ENCODE measurements around the gene AATF.

The AATF gene

GRCh38 chr17:36977568-36977967 is 28.8 kb downstream of the AATF start:
- in situ Hi-C loops (cut with MboI; ENCODE audit: low sequenced_read_pairs), result no loop called here

- in situ Hi-C loops (cut with MboI; ENCODE audit: low sequenced_read_pairs), result no loop called here
Observed at GRCh38 chr17:36978810-36979564, 30.2 kb downstream of the AATF start.

- in situ Hi-C loops (cut with MboI; ENCODE audit: low sequenced_read_pairs), result no loop called here
Observed at GRCh38 chr17:36979565-36979941, 30.8 kb downstream of the AATF start.

- in situ Hi-C loops (cut with MboI; ENCODE audit: low sequenced_read_pairs), result no loop called here
Observed at GRCh38 chr17:36980280-36980761, 31.6 kb downstream of the AATF start.

GRCh38 chr17:36983618-36984017 is 34.9 kb downstream of the AATF start:
- in situ Hi-C loops (cut with MboI; ENCODE audit: low sequenced_read_pairs), result no loop called here

- in situ Hi-C loops (cut with MboI; ENCODE audit: low sequenced_read_pairs), result no loop called here
Observed at GRCh38 chr17:36989173-36989572, 40.4 kb downstream of the AATF start.

GRCh38 chr17:36992701-36993100 is 43.9 kb downstream of the AATF start:
- in situ Hi-C loops (cut with MboI; ENCODE audit: low sequenced_read_pairs), result no loop called here

- in situ Hi-C loops (cut with MboI; ENCODE audit: low sequenced_read_pairs), result no loop called here
Observed at GRCh38 chr17:36993227-36993626, 44.5 kb downstream of the AATF start.

- in situ Hi-C loops (cut with MboI; ENCODE audit: low sequenced_read_pairs), result no loop called here
Observed at GRCh38 chr17:36994438-36994837, 45.7 kb downstream of the AATF start.

- in situ Hi-C loops (cut with MboI; ENCODE audit: low sequenced_read_pairs), result no loop called here
Observed at GRCh38 chr17:36999471-36999870, 50.7 kb downstream of the AATF start.

- in situ Hi-C loops (cut with MboI; ENCODE audit: low sequenced_read_pairs), result no loop called here
Observed at GRCh38 chr17:37016780-37017179, 68.0 kb downstream of the AATF start.

- in situ Hi-C loops (cut with MboI; ENCODE audit: low sequenced_read_pairs), result no loop called here
Observed at GRCh38 chr17:37017404-37017803, 68.7 kb downstream of the AATF start.

GRCh38 chr17:37019117-37019740 is 70.5 kb downstream of the AATF start:
- in situ Hi-C loops (cut with MboI; ENCODE audit: low sequenced_read_pairs), result no loop called here

GRCh38 chr17:37019741-37020129 is 71.0 kb downstream of the AATF start:
- in situ Hi-C loops (cut with MboI; ENCODE audit: low sequenced_read_pairs), result no loop called here

GRCh38 chr17:37024181-37024637 is 75.5 kb downstream of the AATF start:
- in situ Hi-C loops (cut with MboI; ENCODE audit: low sequenced_read_pairs), result no loop called here

- in situ Hi-C loops (cut with MboI; ENCODE audit: low sequenced_read_pairs), result no loop called here
Observed at GRCh38 chr17:37025238-37025637, 76.5 kb downstream of the AATF start.

- in situ Hi-C loops (cut with MboI; ENCODE audit: low sequenced_read_pairs), result no loop called here
Observed at GRCh38 chr17:37025847-37026530, 77.2 kb downstream of the AATF start.

- in situ Hi-C loops (cut with MboI; ENCODE audit: low sequenced_read_pairs), result no loop called here
Observed at GRCh38 chr17:37026531-37026869, 77.7 kb downstream of the AATF start.

- in situ Hi-C loops (cut with MboI; ENCODE audit: low sequenced_read_pairs), result no loop called here
Observed at GRCh38 chr17:37028040-37028439, 79.3 kb downstream of the AATF start.

- in situ Hi-C loops (cut with MboI; ENCODE audit: low sequenced_read_pairs), result no loop called here
Observed at GRCh38 chr17:37031493-37032083, 82.8 kb downstream of the AATF start.

GRCh38 chr17:37037590-37038155 is 88.9 kb downstream of the AATF start:
- in situ Hi-C loops (cut with MboI; ENCODE audit: low sequenced_read_pairs), result no loop called here
